BJ (cell line): ENCODE data around the gene TAF3. TPM values are rescaled to one million over a fixed set of nuclear protein-coding genes. Genes with fewer than 3 reads are reported as not detected.

Source experiments
- CTCF ChIA-PET: fragments of 350-600 bp; formaldehyde crosslinking; extraction: SDS; loops from one replicate; lab custom pipeline; 2021; ENCODE audit warnings: antibody characterized with exemption, inconsistent platforms; lab: Yijun Ruan, JAX
- POLR2A ChIA-PET: fragments of 300-600 bp; sonication (Branson Sonifier 250); formaldehyde crosslinking; extraction: SDS; loops from one replicate; lab custom pipeline; 2021; ENCODE audit warnings: antibody characterized with exemption; lab: Charles Lee
- DNase-seq: peaks from one replicate; pipeline ENCODE4 v3.0.0-alpha.2; 2011; ENCODE audit warnings: low read depth
- H3K27me3 ChIP-seq: 2 replicates; pipeline ENCODE4 v1.6.0; 2011; ENCODE audit warnings: low read length; ENCODE audit not compliant: control insufficient read depth, insufficient read depth
- H3K36me3 ChIP-seq: 2 replicates; pipeline ENCODE4 v1.5.1; 2011; ENCODE audit warnings: low read length; ENCODE audit not compliant: control insufficient read depth, insufficient read depth
- H3K4me3 ChIP-seq: 2 replicates; pipeline ENCODE4 v1.5.1; 2011; ENCODE audit warnings: low read depth, mild to moderate bottlenecking, control low read depth, low read length
- CTCF ChIP-seq: IDR thresholded peaks from 2 replicates; pipeline ENCODE4 v1.5.1; 2011; ENCODE audit warnings: low read depth, mild to moderate bottlenecking, control low read depth, inconsistent platforms, low read length, moderate library complexity; ENCODE audit not compliant: insufficient read depth
- polyA plus RNA-seq: library from polyadenylated mRNA; depleted of rRNA; stranded (reverse); fragments of >200 nt; gene quantifications from 2 replicates; pipeline ENCODE4 v1.2.3, GENCODE V29; 2011

The TAF3 gene
- polyA plus RNA-seq, 1 experiment: 1.8 TPM

GRCh38 chr10:8051851-8052257 lies 233.5 kb downstream of the TAF3 start:
- no peaks in the 10 kb centered on the region for H3K36me3 ChIP-seq
- POLR2A ChIA-PET: no interaction called here
- CTCF ChIA-PET: interaction anchor here (1.2 to 1.3 kb wide), 2 partner anchors 10 to 15 kb away, joined by 3 read pairs; no protein-coding TSS in a partner anchor
- H3K27me3 ChIP-seq: peaks cover 59% of the 10 kb centered on the region
- no peak overlapping the region for H3K4me3 ChIP-seq
- no peak for DNase-seq
- TF ChIP-seq CTCF: no peak

GRCh38 chr10:8052341-8052955 lies 234.1 kb downstream of the TAF3 start:
- DNase-seq: no peak
- ChIA-PET CTCF (interaction anchor here (0.5 to 1.8 kb wide), 5 partner anchors 12 to 1336 kb away, joined by 3 to 5 read pairs (median 3); no protein-coding TSS in a partner anchor), POLR2A (interaction anchor here (0.5 kb wide), 1 partner anchor 31 kb away, joined by 16 read pairs; no protein-coding TSS in a partner anchor)
- Histone ChIP-seq H3K4me3 (no peak overlapping the region), H3K27me3 (peaks cover 54% of the 10 kb centered on the region), H3K36me3 (no peaks in the 10 kb centered on the region)
- no peak for TF ChIP-seq CTCF

DNA sequence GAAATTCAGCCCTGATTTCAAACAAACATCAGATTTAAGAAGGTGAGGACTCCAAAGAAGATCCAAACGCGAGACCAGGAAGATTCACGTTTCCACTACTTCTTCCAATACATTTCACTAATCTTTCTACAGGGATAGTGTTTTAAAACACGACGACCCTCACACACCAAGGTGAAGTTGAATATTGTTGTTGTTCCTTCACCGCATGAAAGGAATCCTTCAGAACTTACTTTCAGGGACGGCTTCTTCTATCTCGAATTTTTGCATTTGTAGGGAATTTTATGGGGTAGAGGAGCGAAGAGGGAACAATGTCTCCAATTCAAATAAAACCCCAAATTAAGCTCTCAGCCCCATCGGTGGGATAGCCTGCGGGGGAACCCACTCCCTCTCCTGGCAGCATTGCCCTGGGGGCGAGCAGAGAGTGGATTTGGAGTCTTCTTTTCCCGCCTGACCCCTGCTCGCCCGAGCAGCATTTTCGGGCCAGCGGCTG lies 234.7 kb downstream of the TAF3 start:
- POLR2A ChIA-PET: interaction anchor here (0.5 kb wide), 1 partner anchor 31 kb away, joined by 16 read pairs; no protein-coding TSS in a partner anchor

GRCh38 chr10:8053446-8054243 lies 235.3 kb downstream of the TAF3 start:
- CTCF ChIA-PET: interaction anchor here (0.6 to 1.8 kb wide), 4 partner anchors 11 to 1160 kb away, joined by 3 to 5 read pairs (median 4); no protein-coding TSS in a partner anchor
- POLR2A ChIA-PET: no interaction called here
- peaks cover 42% of the 10 kb centered on the region for H3K27me3 ChIP-seq

More for the DNA sequence above, 234.7 kb downstream of the TAF3 start:
- DNase-seq: no peak
- CTCF ChIA-PET: interaction anchor here (0.5 to 1.8 kb wide), 5 partner anchors 12 to 1337 kb away, joined by 3 to 5 read pairs (median 3); no protein-coding TSS in a partner anchor
- TF ChIP-seq CTCF: no peak; the same call in 1 of the 2 replicates
- Histone ChIP-seq H3K27me3 (peaks cover 49% of the 10 kb centered on the region), H3K36me3 (no peaks in the 10 kb centered on the region), H3K4me3 (no peak overlapping the region)

More at GRCh38 chr10:8053446-8054243, 235.3 kb downstream of the TAF3 start:
- TF ChIP-seq CTCF: peak; percentile 91; the same call in 1 of the 2 replicates
- peak overlapping the region; percentile 52 for H3K4me3 ChIP-seq
- H3K36me3 ChIP-seq: no peaks in the 10 kb centered on the region
- DNase-seq: no peak
